ENCODE measurements around the gene NTM.
"Not testable (repeated sequence)": the region's sequence is repeated elsewhere in the genome, so short reads cannot be mapped to it uniquely, and the experiment has no call there.

The NTM gene

GRCh38 chr11:131370090-131370751, at the start of gene NTM:
TSS of gene NTM (plus strand) at chr11:131370615.
- Histone ChIP-seq H3K9me3 (ENCODE audit: control insufficient read depth in 2 of 2, low read length in 2 of 2) (no peaks in the 10 kb centered on the region), H3K27me3 (ENCODE audit: control insufficient read depth in 1 of 2, insufficient read depth in 2 of 2, low read length in 2 of 2) (peaks cover 4 to 33% of the 10 kb centered on the region in 2 donors), H3K4me3 (ENCODE audit: low read length in 2 of 2) (peak within 1 kb of the TSS; percentile 68 to 81), H3K27ac (ENCODE audit: low read length) (no peak within 1 kb of the TSS), H3K4me1 (ENCODE audit: control insufficient read depth, insufficient read depth, low read length) (peaks cover 7% of the 10 kb centered on the region), H3K36me3 (ENCODE audit: control insufficient read depth in 2 of 2, insufficient read depth in 2 of 2, low read length in 2 of 2) (no peaks in the 10 kb centered on the region), H3K9ac (ENCODE audit: low read length in 2 of 2) (no peak within 1 kb of the TSS)

DNA sequence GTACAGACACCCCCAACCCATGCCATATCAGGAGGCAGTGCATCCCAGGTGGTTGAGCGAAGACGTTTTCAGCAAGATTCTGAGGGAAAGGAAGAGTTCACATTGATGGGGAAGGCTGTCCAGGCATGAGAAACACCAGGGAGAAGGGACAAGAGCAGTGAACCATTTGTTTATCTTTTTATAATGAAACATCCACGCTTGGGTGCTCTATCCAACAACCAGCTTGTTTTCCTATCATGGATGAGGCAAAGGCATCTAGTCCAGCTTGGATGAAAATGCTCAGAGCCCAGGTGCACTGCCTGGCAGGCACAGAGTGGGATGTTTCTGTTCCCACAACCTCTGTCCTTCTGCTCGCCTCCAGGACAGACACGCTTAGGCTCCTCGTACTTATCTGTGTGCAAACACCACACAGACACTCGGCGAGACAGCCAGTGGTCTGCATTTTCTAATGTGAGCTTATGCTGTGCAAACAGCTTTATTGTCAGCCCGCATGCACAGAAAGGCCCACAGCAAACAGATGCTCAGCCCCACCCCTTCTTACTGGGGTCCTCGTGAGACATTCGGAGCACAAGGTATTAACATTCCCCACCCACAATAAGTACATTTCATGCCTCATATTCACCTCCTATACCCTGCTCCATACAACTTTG, 45.4 kb upstream of the NTM start:
- no peaks in the 10 kb centered on the region for H3K9me3 ChIP-seq (ENCODE audit: control insufficient read depth in 2 of 2, low read length in 2 of 2)
- H3K27ac ChIP-seq (ENCODE audit: low read length): no peak overlapping the region
- H3K9ac ChIP-seq (ENCODE audit: low read length in 2 of 2): no peak overlapping the region
- peaks cover 0 to 2% of the 10 kb centered on the region in 2 donors for H3K27me3 ChIP-seq (ENCODE audit: control insufficient read depth in 1 of 2, insufficient read depth in 2 of 2, low read length in 2 of 2)
- no peaks in the 10 kb centered on the region for H3K4me1 ChIP-seq (ENCODE audit: control insufficient read depth, insufficient read depth, low read length)
- H3K36me3 ChIP-seq (ENCODE audit: control insufficient read depth in 2 of 2, insufficient read depth in 2 of 2, low read length in 2 of 2): no peaks in the 10 kb centered on the region
- no peak overlapping the region for H3K4me3 ChIP-seq (ENCODE audit: low read length in 2 of 2)

DNA sequence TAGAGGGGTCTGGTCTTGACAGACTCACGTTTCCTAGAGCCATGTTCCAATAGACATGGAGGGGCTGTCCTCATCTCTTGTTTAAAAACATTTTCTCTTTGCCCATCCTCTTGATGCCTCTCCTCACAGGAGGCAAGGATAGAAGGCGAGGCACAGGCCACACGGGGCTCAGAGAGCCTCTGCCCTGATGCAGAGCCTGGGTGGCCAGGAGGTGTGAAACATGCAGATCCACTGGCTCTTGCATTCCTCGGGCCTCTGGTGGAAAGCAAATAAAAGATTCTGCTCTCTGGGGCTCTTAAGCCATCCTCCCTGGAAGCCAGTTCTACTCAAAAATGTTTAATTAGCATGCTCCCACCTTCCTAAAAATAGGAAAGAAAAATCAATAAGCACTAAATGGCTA, 43.6 kb upstream of the NTM start:
- H3K27ac ChIP-seq (ENCODE audit: low read length): no peak overlapping the region
- no peaks in the 10 kb centered on the region for H3K36me3 ChIP-seq (ENCODE audit: control insufficient read depth in 2 of 2, insufficient read depth in 2 of 2, low read length in 2 of 2)
- H3K27me3 ChIP-seq (ENCODE audit: control insufficient read depth in 1 of 2, insufficient read depth in 2 of 2, low read length in 2 of 2): peaks cover 0 to 2% of the 10 kb centered on the region in 2 donors
- no peaks in the 10 kb centered on the region for H3K4me1 ChIP-seq (ENCODE audit: control insufficient read depth, insufficient read depth, low read length)
- no peak overlapping the region for H3K4me3 ChIP-seq (ENCODE audit: low read length in 2 of 2)
- H3K9ac ChIP-seq (ENCODE audit: low read length in 2 of 2): no peak overlapping the region
- no peaks in the 10 kb centered on the region for H3K9me3 ChIP-seq (ENCODE audit: control insufficient read depth in 2 of 2, low read length in 2 of 2)

GRCh38 chr11:131327421-131327820, 43.0 kb upstream of the NTM start:
- no peak overlapping the region for H3K9ac ChIP-seq (ENCODE audit: low read length in 2 of 2)
- H3K9me3 ChIP-seq (ENCODE audit: control insufficient read depth in 2 of 2, low read length in 2 of 2): no peaks in the 10 kb centered on the region
- no peak overlapping the region for H3K27ac ChIP-seq (ENCODE audit: low read length)
- H3K4me3 ChIP-seq (ENCODE audit: low read length in 2 of 2): no peak overlapping the region
- H3K27me3 ChIP-seq (ENCODE audit: control insufficient read depth in 1 of 2, insufficient read depth in 2 of 2, low read length in 2 of 2): peaks cover 0 to 2% of the 10 kb centered on the region in 2 donors
- no peaks in the 10 kb centered on the region for H3K4me1 ChIP-seq (ENCODE audit: control insufficient read depth, insufficient read depth, low read length)
- H3K36me3 ChIP-seq (ENCODE audit: control insufficient read depth in 2 of 2, insufficient read depth in 2 of 2, low read length in 2 of 2): no peaks in the 10 kb centered on the region

- Histone ChIP-seq H3K4me1 (ENCODE audit: control insufficient read depth, insufficient read depth, low read length) (no peaks in the 10 kb centered on the region), H3K4me3 (ENCODE audit: low read length in 2 of 2) (no peak overlapping the region), H3K27ac (ENCODE audit: low read length) (no peak overlapping the region), H3K36me3 (ENCODE audit: control insufficient read depth in 2 of 2, insufficient read depth in 2 of 2, low read length in 2 of 2) (no peaks in the 10 kb centered on the region), H3K9ac (ENCODE audit: low read length in 2 of 2) (no peak overlapping the region), H3K27me3 (ENCODE audit: control insufficient read depth in 1 of 2, insufficient read depth in 2 of 2, low read length in 2 of 2) (peaks cover 0 to 2% of the 10 kb centered on the region in 2 donors), H3K9me3 (ENCODE audit: control insufficient read depth in 2 of 2, low read length in 2 of 2) (no peaks in the 10 kb centered on the region)
Observed at GRCh38 chr11:131328843-131329242, 41.6 kb upstream of the NTM start.

- H3K27me3 ChIP-seq (ENCODE audit: control insufficient read depth in 1 of 2, insufficient read depth in 2 of 2, low read length in 2 of 2): no peaks in the 10 kb centered on the region
- H3K4me1 ChIP-seq (ENCODE audit: control insufficient read depth, insufficient read depth, low read length): no peaks in the 10 kb centered on the region
- no peak overlapping the region for H3K4me3 ChIP-seq (ENCODE audit: low read length in 2 of 2)
- no peak overlapping the region for H3K9ac ChIP-seq (ENCODE audit: low read length in 2 of 2)
- no peaks in the 10 kb centered on the region for H3K36me3 ChIP-seq (ENCODE audit: control insufficient read depth in 2 of 2, insufficient read depth in 2 of 2, low read length in 2 of 2)
- H3K27ac ChIP-seq (ENCODE audit: low read length): no peak overlapping the region
- H3K9me3 ChIP-seq (ENCODE audit: control insufficient read depth in 2 of 2, low read length in 2 of 2): no peaks in the 10 kb centered on the region
Observed at GRCh38 chr11:131331010-131331409, 39.4 kb upstream of the NTM start.

DNA sequence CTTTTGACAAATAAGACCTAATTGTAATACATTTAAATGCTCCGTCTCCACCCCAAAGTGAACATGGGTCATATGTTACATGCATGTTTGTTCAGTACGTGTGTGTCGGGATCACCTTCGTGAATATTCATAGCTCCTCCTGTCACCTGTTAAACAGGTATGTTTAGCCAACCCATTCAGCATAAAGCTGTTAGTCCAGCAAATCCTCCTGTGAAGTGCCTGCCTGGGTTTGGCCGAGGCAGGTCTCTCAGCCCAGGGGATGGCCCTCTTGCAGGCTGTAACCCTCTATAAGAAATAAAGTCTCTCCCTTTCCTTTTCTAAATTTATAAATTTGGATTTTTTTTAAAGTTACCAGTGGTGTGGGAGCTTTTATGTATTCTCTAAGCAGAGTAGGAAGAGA, 38.9 kb upstream of the NTM start:
- Histone ChIP-seq H3K4me3 (ENCODE audit: low read length in 2 of 2) (no peak overlapping the region), H3K9ac (ENCODE audit: low read length in 2 of 2) (no peak overlapping the region), H3K36me3 (ENCODE audit: control insufficient read depth in 2 of 2, insufficient read depth in 2 of 2, low read length in 2 of 2) (no peaks in the 10 kb centered on the region), H3K27me3 (ENCODE audit: control insufficient read depth in 1 of 2, insufficient read depth in 2 of 2, low read length in 2 of 2) (no peaks in the 10 kb centered on the region), H3K4me1 (ENCODE audit: control insufficient read depth, insufficient read depth, low read length) (no peaks in the 10 kb centered on the region), H3K9me3 (ENCODE audit: control insufficient read depth in 2 of 2, low read length in 2 of 2) (no peaks in the 10 kb centered on the region), H3K27ac (ENCODE audit: low read length) (no peak overlapping the region)

DNA sequence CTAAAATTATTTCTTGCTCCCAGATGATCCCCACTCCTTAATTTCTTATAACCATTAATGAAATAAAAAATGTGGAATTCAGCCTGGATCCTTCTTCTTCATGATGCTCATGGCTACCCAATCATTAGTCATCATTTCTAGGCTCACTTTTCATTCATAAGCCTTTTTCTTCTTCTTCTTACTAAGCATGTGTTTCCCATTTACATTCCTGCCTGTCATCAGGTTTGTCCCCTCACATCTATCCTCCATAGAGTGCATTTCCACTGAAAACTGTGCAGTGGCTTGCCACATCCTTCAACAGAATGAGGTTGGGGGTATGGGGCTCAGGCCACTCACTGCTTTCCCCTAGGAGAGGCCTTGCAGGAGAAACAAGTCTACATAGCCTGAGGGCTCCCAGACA, 35.8 kb upstream of the NTM start:
- no peaks in the 10 kb centered on the region for H3K36me3 ChIP-seq (ENCODE audit: control insufficient read depth in 2 of 2, insufficient read depth in 2 of 2, low read length in 2 of 2)
- no peak overlapping the region for H3K4me3 ChIP-seq (ENCODE audit: low read length in 2 of 2)
- no peak overlapping the region for H3K27ac ChIP-seq (ENCODE audit: low read length)
- H3K9me3 ChIP-seq (ENCODE audit: control insufficient read depth in 2 of 2, low read length in 2 of 2): no peaks in the 10 kb centered on the region
- no peaks in the 10 kb centered on the region for H3K4me1 ChIP-seq (ENCODE audit: control insufficient read depth, insufficient read depth, low read length)
- no peak overlapping the region for H3K9ac ChIP-seq (ENCODE audit: low read length in 2 of 2)
- no peaks in the 10 kb centered on the region for H3K27me3 ChIP-seq (ENCODE audit: control insufficient read depth in 1 of 2, insufficient read depth in 2 of 2, low read length in 2 of 2)

GRCh38 chr11:131341900-131342299, 28.5 kb upstream of the NTM start:
- not testable (repeated sequence) for H3K9me3 ChIP-seq (ENCODE audit: control insufficient read depth in 2 of 2, low read length in 2 of 2); H3K4me3 ChIP-seq (ENCODE audit: low read length in 2 of 2); H3K36me3 ChIP-seq (ENCODE audit: control insufficient read depth in 2 of 2, insufficient read depth in 2 of 2, low read length in 2 of 2); H3K4me1 ChIP-seq (ENCODE audit: control insufficient read depth, insufficient read depth, low read length); H3K27ac ChIP-seq (ENCODE audit: low read length); H3K27me3 ChIP-seq (ENCODE audit: control insufficient read depth in 1 of 2, insufficient read depth in 2 of 2, low read length in 2 of 2); H3K9ac ChIP-seq (ENCODE audit: low read length in 2 of 2)

GRCh38 chr11:131342442-131342841, 28.0 kb upstream of the NTM start:
- not testable (repeated sequence) for H3K36me3 ChIP-seq (ENCODE audit: control insufficient read depth in 2 of 2, insufficient read depth in 2 of 2, low read length in 2 of 2); H3K9me3 ChIP-seq (ENCODE audit: control insufficient read depth in 2 of 2, low read length in 2 of 2); H3K27me3 ChIP-seq (ENCODE audit: control insufficient read depth in 1 of 2, insufficient read depth in 2 of 2, low read length in 2 of 2); H3K9ac ChIP-seq (ENCODE audit: low read length in 2 of 2); H3K27ac ChIP-seq (ENCODE audit: low read length); H3K4me1 ChIP-seq (ENCODE audit: control insufficient read depth, insufficient read depth, low read length); H3K4me3 ChIP-seq (ENCODE audit: low read length in 2 of 2)

DNA sequence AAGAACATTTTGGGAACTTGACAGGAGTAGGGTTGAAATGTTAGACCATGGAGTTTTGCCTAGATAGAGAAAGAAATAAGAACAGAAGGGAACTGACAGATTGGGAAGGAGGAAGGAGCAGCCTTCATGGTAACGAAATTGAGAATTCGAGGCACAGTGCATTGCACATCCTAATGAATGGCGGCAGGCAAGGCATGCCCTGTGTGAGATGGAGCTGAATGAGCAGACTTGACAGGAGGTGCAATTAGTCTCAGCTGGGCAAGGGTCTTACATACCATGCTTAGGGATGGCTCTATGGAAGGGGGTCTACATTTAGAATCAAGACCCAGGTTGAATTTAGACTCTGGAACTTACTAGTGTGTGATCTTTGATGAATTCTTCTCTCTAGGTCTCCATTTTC, 25.0 kb upstream of the NTM start:
- Histone ChIP-seq H3K36me3 (ENCODE audit: control insufficient read depth in 2 of 2, insufficient read depth in 2 of 2, low read length in 2 of 2) (no peaks in the 10 kb centered on the region), H3K4me1 (ENCODE audit: control insufficient read depth, insufficient read depth, low read length) (no peaks in the 10 kb centered on the region), H3K9me3 (ENCODE audit: control insufficient read depth in 2 of 2, low read length in 2 of 2) (no peaks in the 10 kb centered on the region), H3K27ac (ENCODE audit: low read length) (no peak overlapping the region), H3K4me3 (ENCODE audit: low read length in 2 of 2) (no peak overlapping the region), H3K9ac (ENCODE audit: low read length in 2 of 2) (no peak overlapping the region), H3K27me3 (ENCODE audit: control insufficient read depth in 1 of 2, insufficient read depth in 2 of 2, low read length in 2 of 2) (peaks cover 0 to 2% of the 10 kb centered on the region in 2 donors)
